WTC11 (cell line): ENCODE data around the gene WARS2. TPM values are rescaled to one million over a fixed set of nuclear protein-coding genes. Genes with fewer than 3 reads are reported as not detected.

ENCODE experiments used
- ATAC-seq: fragments of 200-7000 bp; cut with Tn5 transposase; 2 replicates; pipeline ENCODE4 v1.10.0; 2021; ENCODE audit warnings: mild to moderate bottlenecking, moderate library complexity
- CTCF ChIA-PET: fragments of 300-600 bp; sonication (Branson Sonifier 250); formaldehyde crosslinking; loops from one replicate; lab custom pipeline; 2021; ENCODE audit warnings: antibody characterized with exemption; lab: Charles Lee
- POLR2A ChIA-PET: fragments of 350-600 bp; sonication (Branson Sonifier 250); formaldehyde crosslinking; loops from one replicate; lab custom pipeline; 2021; ENCODE audit warnings: antibody characterized with exemption; lab: Charles Lee
- DNase-seq: peaks from one replicate; pipeline ENCODE4 v3.0.0; 2021; ENCODE audit warnings: low spot score
- H3K27ac Mint-ChIP-seq: 2 replicates; pipeline ENCODE4 v1.8.0; 2021; ENCODE audit warnings: mixed read lengths
- H3K27me3 Mint-ChIP-seq: 2 replicates; pipeline ENCODE4 v1.8.0; 2021; ENCODE audit warnings: low read depth, mild to moderate bottlenecking, moderate library complexity, mixed read lengths
- H3K36me3 Mint-ChIP-seq: 2 replicates; pipeline ENCODE4 v1.8.0; 2021; ENCODE audit warnings: mixed read lengths
- H3K4me1 Mint-ChIP-seq: 2 replicates; pipeline ENCODE4 v1.8.0; 2022; ENCODE audit warnings: mixed read lengths
- H3K4me3 Mint-ChIP-seq: 2 replicates; pipeline ENCODE4 v1.8.0; 2021; ENCODE audit warnings: mild to moderate bottlenecking, moderate library complexity, mixed read lengths
- H3K9me3 Mint-ChIP-seq: 2 replicates; pipeline ENCODE4 v1.8.0; 2021; ENCODE audit warnings: mixed read lengths
- ELF4 ChIP-seq: sonication (generic); formaldehyde crosslinking; IDR thresholded peaks from 2 replicates; pipeline ENCODE4 v1.8.1; 2022; ENCODE audit warnings: low read depth, mild to moderate bottlenecking, moderate library complexity, missing genetic modification reagents
- IRF2 ChIP-seq: sonication (generic); formaldehyde crosslinking; IDR thresholded peaks from 2 replicates; pipeline ENCODE4 v1.8.0; 2022; ENCODE audit warnings: low read depth, missing genetic modification reagents, borderline replicate concordance
- JAZF1 ChIP-seq: fragments of 250-450 bp; sonication (Bioruptor Pico); IDR thresholded peaks from 2 replicates; pipeline ENCODE4 v1.9.0; 2021; ENCODE audit warnings: moderate library complexity, mild to moderate bottlenecking, inconsistent platforms
- JUN ChIP-seq: sonication (generic); formaldehyde crosslinking; IDR thresholded peaks from 2 replicates; pipeline ENCODE4 v1.8.0; 2023; ENCODE audit warnings: mild to moderate bottlenecking, missing genetic modification reagents
- RORB ChIP-seq: fragments of 250-450 bp; sonication (Bioruptor Pico); IDR thresholded peaks from 2 replicates; pipeline ENCODE4 v1.9.0; 2021; ENCODE audit warnings: mild to moderate bottlenecking
- SMAD3 ChIP-seq: sonication (generic); formaldehyde crosslinking; IDR thresholded peaks from 2 replicates; pipeline ENCODE4 v1.8.0; 2022; ENCODE audit warnings: missing genetic modification reagents, mild to moderate bottlenecking, borderline replicate concordance
- TEAD1 ChIP-seq: sonication (generic); formaldehyde crosslinking; IDR thresholded peaks from 2 replicates; pipeline ENCODE4 v1.8.0; 2022; ENCODE audit warnings: mild to moderate bottlenecking, missing genetic modification reagents
- TP53 ChIP-seq: sonication (generic); formaldehyde crosslinking; IDR thresholded peaks from 2 replicates; pipeline ENCODE4 v1.8.1; 2023; ENCODE audit warnings: mild to moderate bottlenecking, missing genetic modification reagents
- ZNF138 ChIP-seq: sonication (generic); formaldehyde crosslinking; conservative IDR thresholded peaks from 2 replicates; pipeline ENCODE4 v1.8.1; 2022; ENCODE audit warnings: mild to moderate bottlenecking, moderate library complexity, missing genetic modification reagents
- ZNF396 ChIP-seq: fragments of 250-450 bp; sonication (Bioruptor Pico); IDR thresholded peaks from 2 replicates; pipeline ENCODE4 v1.8.0; 2021; ENCODE audit warnings: mild to moderate bottlenecking, moderate library complexity, borderline replicate concordance
- total RNA-seq: library from RNA; stranded (reverse); gene quantifications from 3 replicates; pipeline ENCODE4 v1.2.3, GENCODE V29; 2021
- TF ChIP-seq, protein P1 (sequence below): fragments of 250-450 bp; sonication (Bioruptor Pico); IDR thresholded peaks from 2 replicates; pipeline ENCODE4 v1.9.0; 2021; ENCODE audit warnings: mild to moderate bottlenecking, borderline replicate concordance
- TF ChIP-seq, protein P2 (sequence below): fragments of 250-450 bp; sonication (Bioruptor Pico); IDR thresholded peaks from 2 replicates; pipeline ENCODE4 v1.9.0; 2021; ENCODE audit warnings: mild to moderate bottlenecking
- TF ChIP-seq, protein P3 (sequence below): sonication (generic); formaldehyde crosslinking; IDR thresholded peaks from 2 replicates; pipeline ENCODE4 v1.8.1; 2022; ENCODE audit warnings: mild to moderate bottlenecking, missing genetic modification reagents, moderate library complexity, borderline replicate concordance
- TF ChIP-seq, protein P4 (sequence below): fragments of 200-600 bp; IDR thresholded peaks from 2 replicates; pipeline ENCODE4 v1.8.0; 2022; ENCODE audit warnings: antibody characterized with exemption
- TF ChIP-seq, protein P5 (sequence below): sonication (generic); formaldehyde crosslinking; IDR thresholded peaks from 2 replicates; pipeline ENCODE4 v1.8.0; 2022; ENCODE audit warnings: mild to moderate bottlenecking, missing genetic modification reagents
- TF ChIP-seq, protein P6 (sequence below): sonication (generic); formaldehyde crosslinking; conservative IDR thresholded peaks from 2 replicates; pipeline ENCODE4 v1.8.1; 2023; ENCODE audit warnings: mild to moderate bottlenecking, low read depth, missing genetic modification reagents, moderate library complexity

Gene WARS2
- total RNA-seq, 1 experiment from 2014 or later, result 9.3 TPM

DNA sequence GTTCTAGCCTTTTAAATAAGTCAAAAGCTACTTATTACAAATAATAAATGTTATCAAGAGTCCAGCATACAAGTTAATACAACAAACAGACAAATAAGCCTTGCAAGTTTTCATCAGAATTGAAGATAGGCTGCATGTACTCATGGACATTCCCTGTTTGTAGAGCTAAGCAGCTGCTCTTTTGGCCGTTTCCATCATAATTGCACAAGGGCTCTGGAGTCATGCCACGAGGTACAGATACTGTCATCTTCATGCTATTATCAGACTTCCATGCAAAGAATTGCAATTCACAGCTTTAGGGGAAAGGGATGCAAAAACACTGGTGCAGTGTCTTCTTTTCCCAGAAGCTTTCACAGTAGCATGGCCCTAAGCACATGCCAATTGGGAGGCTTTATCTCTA is 99.5 kb downstream of the WARS2 start:
- Mint-ChIP-seq H3K27me3 (no peaks in the 10 kb centered on the region), H3K4me3 (no peak overlapping the region), H3K4me1 (peaks cover 16% of the 10 kb centered on the region), H3K36me3 (0 out of 2 replicates have a peak, but pooled peaks cover 3% of the 10 kb centered on the region), H3K27ac (no peak overlapping the region), H3K9me3 (no peaks in the 10 kb centered on the region)
- ATAC-seq, result no peak
- ChIA-PET POLR2A (no interaction called here), CTCF (no interaction called here)
- TF ChIP-seq, protein P1, sequence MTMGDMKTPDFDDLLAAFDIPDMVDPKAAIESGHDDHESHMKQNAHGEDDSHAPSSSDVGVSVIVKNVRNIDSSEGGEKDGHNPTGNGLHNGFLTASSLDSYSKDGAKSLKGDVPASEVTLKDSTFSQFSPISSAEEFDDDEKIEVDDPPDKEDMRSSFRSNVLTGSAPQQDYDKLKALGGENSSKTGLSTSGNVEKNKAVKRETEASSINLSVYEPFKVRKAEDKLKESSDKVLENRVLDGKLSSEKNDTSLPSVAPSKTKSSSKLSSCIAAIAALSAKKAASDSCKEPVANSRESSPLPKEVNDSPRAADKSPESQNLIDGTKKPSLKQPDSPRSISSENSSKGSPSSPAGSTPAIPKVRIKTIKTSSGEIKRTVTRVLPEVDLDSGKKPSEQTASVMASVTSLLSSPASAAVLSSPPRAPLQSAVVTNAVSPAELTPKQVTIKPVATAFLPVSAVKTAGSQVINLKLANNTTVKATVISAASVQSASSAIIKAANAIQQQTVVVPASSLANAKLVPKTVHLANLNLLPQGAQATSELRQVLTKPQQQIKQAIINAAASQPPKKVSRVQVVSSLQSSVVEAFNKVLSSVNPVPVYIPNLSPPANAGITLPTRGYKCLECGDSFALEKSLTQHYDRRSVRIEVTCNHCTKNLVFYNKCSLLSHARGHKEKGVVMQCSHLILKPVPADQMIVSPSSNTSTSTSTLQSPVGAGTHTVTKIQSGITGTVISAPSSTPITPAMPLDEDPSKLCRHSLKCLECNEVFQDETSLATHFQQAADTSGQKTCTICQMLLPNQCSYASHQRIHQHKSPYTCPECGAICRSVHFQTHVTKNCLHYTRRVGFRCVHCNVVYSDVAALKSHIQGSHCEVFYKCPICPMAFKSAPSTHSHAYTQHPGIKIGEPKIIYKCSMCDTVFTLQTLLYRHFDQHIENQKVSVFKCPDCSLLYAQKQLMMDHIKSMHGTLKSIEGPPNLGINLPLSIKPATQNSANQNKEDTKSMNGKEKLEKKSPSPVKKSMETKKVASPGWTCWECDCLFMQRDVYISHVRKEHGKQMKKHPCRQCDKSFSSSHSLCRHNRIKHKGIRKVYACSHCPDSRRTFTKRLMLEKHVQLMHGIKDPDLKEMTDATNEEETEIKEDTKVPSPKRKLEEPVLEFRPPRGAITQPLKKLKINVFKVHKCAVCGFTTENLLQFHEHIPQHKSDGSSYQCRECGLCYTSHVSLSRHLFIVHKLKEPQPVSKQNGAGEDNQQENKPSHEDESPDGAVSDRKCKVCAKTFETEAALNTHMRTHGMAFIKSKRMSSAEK (CRISPR knock-in tag), result no peak
- TF ChIP-seq, protein P2, sequence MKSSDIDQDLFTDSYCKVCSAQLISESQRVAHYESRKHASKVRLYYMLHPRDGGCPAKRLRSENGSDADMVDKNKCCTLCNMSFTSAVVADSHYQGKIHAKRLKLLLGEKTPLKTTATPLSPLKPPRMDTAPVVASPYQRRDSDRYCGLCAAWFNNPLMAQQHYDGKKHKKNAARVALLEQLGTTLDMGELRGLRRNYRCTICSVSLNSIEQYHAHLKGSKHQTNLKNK, result no peak
- no peak for TF ChIP-seq JAZF1
- no peak for TF ChIP-seq JUN (CRISPR knock-in tag)
- TF ChIP-seq, protein P3, sequence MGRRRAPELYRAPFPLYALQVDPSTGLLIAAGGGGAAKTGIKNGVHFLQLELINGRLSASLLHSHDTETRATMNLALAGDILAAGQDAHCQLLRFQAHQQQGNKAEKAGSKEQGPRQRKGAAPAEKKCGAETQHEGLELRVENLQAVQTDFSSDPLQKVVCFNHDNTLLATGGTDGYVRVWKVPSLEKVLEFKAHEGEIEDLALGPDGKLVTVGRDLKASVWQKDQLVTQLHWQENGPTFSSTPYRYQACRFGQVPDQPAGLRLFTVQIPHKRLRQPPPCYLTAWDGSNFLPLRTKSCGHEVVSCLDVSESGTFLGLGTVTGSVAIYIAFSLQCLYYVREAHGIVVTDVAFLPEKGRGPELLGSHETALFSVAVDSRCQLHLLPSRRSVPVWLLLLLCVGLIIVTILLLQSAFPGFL (CRISPR knock-in tag), result no peak
- no peak for TF ChIP-seq SMAD3
- no peak for TF ChIP-seq TP53 (CRISPR knock-in tag)
- TF ChIP-seq, protein P4, sequence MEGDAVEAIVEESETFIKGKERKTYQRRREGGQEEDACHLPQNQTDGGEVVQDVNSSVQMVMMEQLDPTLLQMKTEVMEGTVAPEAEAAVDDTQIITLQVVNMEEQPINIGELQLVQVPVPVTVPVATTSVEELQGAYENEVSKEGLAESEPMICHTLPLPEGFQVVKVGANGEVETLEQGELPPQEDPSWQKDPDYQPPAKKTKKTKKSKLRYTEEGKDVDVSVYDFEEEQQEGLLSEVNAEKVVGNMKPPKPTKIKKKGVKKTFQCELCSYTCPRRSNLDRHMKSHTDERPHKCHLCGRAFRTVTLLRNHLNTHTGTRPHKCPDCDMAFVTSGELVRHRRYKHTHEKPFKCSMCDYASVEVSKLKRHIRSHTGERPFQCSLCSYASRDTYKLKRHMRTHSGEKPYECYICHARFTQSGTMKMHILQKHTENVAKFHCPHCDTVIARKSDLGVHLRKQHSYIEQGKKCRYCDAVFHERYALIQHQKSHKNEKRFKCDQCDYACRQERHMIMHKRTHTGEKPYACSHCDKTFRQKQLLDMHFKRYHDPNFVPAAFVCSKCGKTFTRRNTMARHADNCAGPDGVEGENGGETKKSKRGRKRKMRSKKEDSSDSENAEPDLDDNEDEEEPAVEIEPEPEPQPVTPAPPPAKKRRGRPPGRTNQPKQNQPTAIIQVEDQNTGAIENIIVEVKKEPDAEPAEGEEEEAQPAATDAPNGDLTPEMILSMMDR, result no peak
- no peak for TF ChIP-seq ELF4 (CRISPR knock-in tag)
- no peak for TF ChIP-seq RORB (CRISPR knock-in tag)
- TF ChIP-seq, protein P5, sequence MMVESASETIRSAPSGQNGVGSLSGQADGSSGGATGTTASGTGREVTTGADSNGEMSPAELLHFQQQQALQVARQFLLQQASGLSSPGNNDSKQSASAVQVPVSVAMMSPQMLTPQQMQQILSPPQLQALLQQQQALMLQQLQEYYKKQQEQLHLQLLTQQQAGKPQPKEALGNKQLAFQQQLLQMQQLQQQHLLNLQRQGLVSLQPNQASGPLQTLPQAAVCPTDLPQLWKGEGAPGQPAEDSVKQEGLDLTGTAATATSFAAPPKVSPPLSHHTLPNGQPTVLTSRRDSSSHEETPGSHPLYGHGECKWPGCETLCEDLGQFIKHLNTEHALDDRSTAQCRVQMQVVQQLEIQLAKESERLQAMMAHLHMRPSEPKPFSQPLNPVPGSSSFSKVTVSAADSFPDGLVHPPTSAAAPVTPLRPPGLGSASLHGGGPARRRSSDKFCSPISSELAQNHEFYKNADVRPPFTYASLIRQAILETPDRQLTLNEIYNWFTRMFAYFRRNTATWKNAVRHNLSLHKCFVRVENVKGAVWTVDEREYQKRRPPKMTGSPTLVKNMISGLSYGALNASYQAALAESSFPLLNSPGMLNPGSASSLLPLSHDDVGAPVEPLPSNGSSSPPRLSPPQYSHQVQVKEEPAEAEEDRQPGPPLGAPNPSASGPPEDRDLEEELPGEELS (CRISPR knock-in tag), result no peak
- TF ChIP-seq ZNF396 (CRISPR knock-in tag), result no peak
- no peak for TF ChIP-seq IRF2 (CRISPR knock-in tag)
- DNase-seq, result no peak

DNA sequence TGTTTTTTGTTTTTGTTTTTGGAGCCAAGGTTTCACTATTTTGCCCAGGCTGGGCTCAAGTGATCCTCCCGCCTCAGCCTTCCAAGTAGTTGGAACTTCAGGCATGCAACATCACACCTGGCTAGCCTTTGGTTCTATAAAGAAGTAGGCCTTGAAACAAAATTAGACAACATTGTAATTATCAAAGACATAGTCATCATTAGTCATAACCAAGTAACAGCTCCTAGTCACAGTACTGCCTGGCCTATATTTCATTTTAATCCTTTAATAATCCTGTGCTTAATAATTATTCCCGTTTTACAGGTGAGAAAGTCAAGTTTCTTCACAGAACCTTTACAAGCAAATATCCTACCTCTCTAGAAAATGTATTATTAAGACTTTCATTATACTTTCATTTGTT is 100.0 kb downstream of the WARS2 start:
- H3K36me3 Mint-ChIP-seq, result 0 out of 2 replicates have a peak, but pooled peaks cover 3% of the 10 kb centered on the region
- TF ChIP-seq TEAD1 (no peak), ZNF138 (CRISPR knock-in tag) (no peak)
- TF ChIP-seq, protein P6, sequence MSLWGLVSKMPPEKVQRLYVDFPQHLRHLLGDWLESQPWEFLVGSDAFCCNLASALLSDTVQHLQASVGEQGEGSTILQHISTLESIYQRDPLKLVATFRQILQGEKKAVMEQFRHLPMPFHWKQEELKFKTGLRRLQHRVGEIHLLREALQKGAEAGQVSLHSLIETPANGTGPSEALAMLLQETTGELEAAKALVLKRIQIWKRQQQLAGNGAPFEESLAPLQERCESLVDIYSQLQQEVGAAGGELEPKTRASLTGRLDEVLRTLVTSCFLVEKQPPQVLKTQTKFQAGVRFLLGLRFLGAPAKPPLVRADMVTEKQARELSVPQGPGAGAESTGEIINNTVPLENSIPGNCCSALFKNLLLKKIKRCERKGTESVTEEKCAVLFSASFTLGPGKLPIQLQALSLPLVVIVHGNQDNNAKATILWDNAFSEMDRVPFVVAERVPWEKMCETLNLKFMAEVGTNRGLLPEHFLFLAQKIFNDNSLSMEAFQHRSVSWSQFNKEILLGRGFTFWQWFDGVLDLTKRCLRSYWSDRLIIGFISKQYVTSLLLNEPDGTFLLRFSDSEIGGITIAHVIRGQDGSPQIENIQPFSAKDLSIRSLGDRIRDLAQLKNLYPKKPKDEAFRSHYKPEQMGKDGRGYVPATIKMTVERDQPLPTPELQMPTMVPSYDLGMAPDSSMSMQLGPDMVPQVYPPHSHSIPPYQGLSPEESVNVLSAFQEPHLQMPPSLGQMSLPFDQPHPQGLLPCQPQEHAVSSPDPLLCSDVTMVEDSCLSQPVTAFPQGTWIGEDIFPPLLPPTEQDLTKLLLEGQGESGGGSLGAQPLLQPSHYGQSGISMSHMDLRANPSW (CRISPR knock-in tag), result no peak
- TF ChIP-seq, all 79 proteins: peak for 0
- DNase-seq (no peak), ATAC-seq (no peak)
- ChIA-PET POLR2A (no interaction called here), CTCF (no interaction called here)
- Mint-ChIP-seq H3K27ac (no peak overlapping the region), H3K4me1 (peaks cover 16% of the 10 kb centered on the region), H3K9me3 (no peaks in the 10 kb centered on the region), H3K27me3 (no peaks in the 10 kb centered on the region), H3K4me3 (no peak overlapping the region)
